Measurements from ENCODE around the gene EIF6.
A peak's percentile ranks its signal among the peaks of the same experiment; 100 is the strongest.

The EIF6 gene

DNA sequence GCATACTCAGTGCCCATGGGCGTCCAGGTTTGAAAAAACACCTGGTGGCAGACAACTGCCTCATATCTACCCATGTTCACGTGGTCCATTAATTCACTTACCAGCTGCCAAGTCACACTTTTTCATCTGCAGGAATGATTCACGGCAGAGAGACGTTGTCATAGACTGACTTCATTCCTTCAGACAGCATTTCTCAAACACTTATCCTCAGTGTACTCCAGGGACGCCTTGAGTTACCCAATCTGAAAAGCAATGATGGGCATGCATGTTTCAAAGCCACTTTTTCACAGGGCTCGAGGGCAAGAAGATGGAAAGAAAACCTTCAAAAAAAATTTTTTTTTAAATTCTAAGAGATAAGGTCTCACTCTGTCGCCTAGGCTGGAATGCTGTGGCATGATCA, 12.7 kb downstream of the EIF6 start:
- peaks cover 0 to 25% (median 13%) of the 10 kb centered on the region in 4 donors for H3K4me1 ChIP-seq
- H3K27me3 ChIP-seq = no peaks in the 10 kb centered on the region
- DNase-seq = no peak
- no peaks in the 10 kb centered on the region for H3K9me3 ChIP-seq
- no peak overlapping the region for H3K27ac ChIP-seq
- no peak overlapping the region for H3K4me3 ChIP-seq
- H3K36me3 ChIP-seq = peaks cover 20 to 74% (median 36%) of the 10 kb centered on the region in 3 donors
- intact Hi-C loops (cut with DNase I; ENCODE audit: low total_unique reads) = loop anchor here (10.0 kb wide), 2 partner anchors 127 to 447 kb away; partner anchors contain the start of genes EDEM2 and NCOA6
- TF ChIP-seq, protein P1, sequence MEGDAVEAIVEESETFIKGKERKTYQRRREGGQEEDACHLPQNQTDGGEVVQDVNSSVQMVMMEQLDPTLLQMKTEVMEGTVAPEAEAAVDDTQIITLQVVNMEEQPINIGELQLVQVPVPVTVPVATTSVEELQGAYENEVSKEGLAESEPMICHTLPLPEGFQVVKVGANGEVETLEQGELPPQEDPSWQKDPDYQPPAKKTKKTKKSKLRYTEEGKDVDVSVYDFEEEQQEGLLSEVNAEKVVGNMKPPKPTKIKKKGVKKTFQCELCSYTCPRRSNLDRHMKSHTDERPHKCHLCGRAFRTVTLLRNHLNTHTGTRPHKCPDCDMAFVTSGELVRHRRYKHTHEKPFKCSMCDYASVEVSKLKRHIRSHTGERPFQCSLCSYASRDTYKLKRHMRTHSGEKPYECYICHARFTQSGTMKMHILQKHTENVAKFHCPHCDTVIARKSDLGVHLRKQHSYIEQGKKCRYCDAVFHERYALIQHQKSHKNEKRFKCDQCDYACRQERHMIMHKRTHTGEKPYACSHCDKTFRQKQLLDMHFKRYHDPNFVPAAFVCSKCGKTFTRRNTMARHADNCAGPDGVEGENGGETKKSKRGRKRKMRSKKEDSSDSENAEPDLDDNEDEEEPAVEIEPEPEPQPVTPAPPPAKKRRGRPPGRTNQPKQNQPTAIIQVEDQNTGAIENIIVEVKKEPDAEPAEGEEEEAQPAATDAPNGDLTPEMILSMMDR (IDR thresholded peaks at IDR 0.05) = no peak

DNA sequence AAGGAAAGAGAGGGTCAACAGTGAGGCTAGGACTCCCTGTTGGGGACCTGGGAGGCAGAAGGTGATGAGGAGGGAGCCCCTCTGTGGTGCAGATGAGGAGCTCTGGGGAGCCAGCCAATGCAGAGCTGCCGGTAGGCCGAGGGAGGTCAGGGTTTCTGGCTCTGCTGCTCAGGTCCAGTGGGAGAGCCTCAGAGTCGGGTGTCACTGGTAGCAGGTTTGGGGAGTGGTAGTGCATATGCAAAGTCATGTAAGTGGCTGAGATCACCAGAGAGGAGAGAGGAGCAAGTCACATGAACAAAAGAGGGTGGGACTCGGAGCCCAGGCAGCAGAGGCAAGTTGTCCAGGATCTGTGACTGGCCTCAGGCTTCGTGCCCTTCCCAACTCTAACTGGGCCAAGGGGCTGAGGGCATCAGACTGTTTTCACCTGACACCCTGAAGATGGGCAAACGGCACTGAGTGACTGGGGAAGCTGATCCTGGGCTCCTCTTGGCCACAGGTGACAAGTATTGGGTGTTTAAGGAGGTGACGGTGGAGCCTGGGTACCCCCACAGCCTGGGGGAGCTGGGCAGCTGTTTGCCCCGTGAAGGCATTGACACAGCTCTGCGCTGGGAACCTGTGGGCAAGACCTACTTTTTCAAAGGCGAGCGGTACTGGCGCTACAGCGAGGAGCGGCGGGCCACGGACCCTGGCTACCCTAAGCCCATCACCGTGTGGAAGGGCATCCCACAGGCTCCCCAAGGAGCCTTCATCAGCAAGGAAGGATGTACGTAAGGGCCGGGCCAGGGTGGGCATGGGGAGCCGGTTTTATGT, 13.3 kb downstream of the EIF6 start:
- TF ChIP-seq, protein P1 (IDR thresholded peaks at IDR 0.05) = no peak
- no peaks in the 10 kb centered on the region for H3K9me3 ChIP-seq
- no peak overlapping the region for H3K27ac ChIP-seq
- peaks cover 20 to 80% (median 42%) of the 10 kb centered on the region in 3 donors for H3K36me3 ChIP-seq
- H3K4me3 ChIP-seq = no peak overlapping the region
- no peaks in the 10 kb centered on the region for H3K27me3 ChIP-seq
- no peak for DNase-seq
- peaks cover 0 to 19% (median 6%) of the 10 kb centered on the region in 4 donors for H3K4me1 ChIP-seq
- intact Hi-C loops (cut with DNase I; ENCODE audit: low total_unique reads) = loop anchor here (10.0 kb wide), 2 partner anchors 126 to 446 kb away; partner anchors contain the start of genes EDEM2 and NCOA6

DNA sequence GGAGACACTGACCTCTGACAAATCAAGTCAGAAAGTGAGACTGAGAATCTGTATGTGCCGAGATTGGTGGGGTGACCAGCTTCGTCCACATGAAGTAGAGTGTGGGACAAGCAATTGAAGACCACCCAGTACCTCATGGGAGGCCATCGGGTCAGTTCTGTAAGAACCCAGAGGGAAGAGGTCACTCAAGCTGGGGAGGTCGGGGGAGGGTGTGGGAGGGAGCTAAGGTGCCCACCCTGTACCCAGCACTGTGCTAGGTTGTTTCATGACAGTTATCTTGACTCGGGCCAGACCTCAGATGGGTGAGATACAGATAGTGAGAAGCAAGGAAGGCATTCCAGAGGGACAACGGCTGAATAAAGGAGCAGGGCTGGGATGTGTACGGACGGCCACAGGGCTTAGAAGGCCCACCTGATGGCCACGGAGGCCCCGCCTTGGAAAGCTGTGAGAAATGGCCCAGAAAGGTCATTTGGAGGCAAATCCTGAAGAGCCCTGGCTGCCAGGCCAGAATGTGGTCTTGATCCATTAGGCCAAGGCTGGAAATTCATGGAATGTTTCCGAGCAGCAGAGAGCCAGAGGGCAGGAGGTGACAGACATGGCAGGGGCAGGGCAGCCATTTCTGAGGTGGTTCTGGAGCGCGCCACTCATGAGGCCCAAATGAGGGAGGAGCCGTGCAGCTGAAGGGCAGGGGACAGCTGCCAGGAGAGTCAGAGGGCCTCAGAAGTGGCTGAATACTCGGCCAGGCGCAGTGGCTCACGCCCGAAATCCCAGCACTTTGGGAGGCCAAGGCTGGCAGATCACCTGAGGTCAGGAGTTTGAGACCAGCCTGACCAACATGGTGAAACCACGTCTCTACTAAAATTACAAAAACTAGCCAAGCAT, 14.3 kb downstream of the EIF6 start:
- H3K4me1 ChIP-seq = peaks cover 0 to 8% (median under 1%) of the 10 kb centered on the region in 4 donors
- DNase-seq = no peak
- no peak overlapping the region for H3K4me3 ChIP-seq
- H3K36me3 ChIP-seq = peaks cover 24 to 72% (median 44%) of the 10 kb centered on the region in 3 donors
- H3K27ac ChIP-seq = no peak overlapping the region
- TF ChIP-seq, protein P1 (IDR thresholded peaks at IDR 0.05) = no peak
- H3K9me3 ChIP-seq = no peaks in the 10 kb centered on the region
- H3K27me3 ChIP-seq = no peaks in the 10 kb centered on the region
- intact Hi-C loops (cut with DNase I; ENCODE audit: low total_unique reads) = loop anchor here (10.0 kb wide), 2 partner anchors 125 to 445 kb away; partner anchors contain the start of genes EDEM2 and NCOA6

DNA sequence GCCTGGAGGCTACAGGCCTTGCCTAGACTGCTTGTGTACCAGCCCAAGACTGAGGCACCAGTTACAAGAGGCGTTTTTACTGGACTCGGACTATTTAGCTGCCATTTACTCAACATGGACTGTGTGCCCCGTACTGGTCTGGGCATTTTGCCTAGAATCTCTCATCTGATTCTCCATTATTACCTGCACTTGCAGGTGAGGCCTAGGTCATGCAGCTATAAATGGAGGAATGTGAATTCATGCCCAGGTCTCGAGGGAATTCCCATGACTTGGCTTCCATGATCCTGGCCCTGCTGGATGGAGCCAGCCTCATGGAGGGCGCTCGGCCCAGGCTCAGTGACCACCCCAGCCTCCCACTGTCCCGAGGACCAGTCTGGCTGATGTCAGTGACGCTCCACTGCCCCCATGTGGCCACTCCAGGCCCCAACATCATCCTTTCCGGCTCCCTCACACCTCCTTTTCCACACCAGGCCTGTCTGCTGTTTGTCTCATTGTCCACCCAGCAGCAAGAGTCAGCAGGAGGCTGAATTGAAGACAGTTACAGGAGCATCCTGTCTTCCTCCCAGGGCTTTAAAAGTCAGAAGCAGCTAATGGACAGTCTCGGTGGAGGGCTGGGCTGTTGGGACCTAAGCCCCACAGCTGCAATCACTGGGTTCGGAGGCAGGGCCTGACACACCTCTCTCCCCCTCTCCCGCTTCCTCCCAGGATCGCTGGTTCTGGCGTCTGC, 15.4 kb downstream of the EIF6 start:
- H3K36me3 ChIP-seq = peaks cover 30 to 68% (median 50%) of the 10 kb centered on the region in 3 donors

More for the DNA sequence above, 15.4 kb downstream of the EIF6 start:
- H3K4me3 ChIP-seq = no peak overlapping the region
- no peaks in the 10 kb centered on the region for H3K9me3 ChIP-seq
- peaks cover 0 to 8% (median under 1%) of the 10 kb centered on the region in 4 donors for H3K4me1 ChIP-seq
- H3K27me3 ChIP-seq = no peaks in the 10 kb centered on the region
- DNase-seq = peak in 1 of 2 donors; percentile 44
- intact Hi-C loops (cut with DNase I; ENCODE audit: low total_unique reads) = no loop called here
- TF ChIP-seq, protein P1 (IDR thresholded peaks at IDR 0.05) = peak; percentile 50 to 54
- no peak overlapping the region for H3K27ac ChIP-seq

Data from tibial artery (tissue), 4 donors.